HG02623 (cell line): ENCODE data around the gene NSD1.
"Not testable (repeated sequence)": the region's sequence is repeated elsewhere in the genome, so short reads cannot be mapped to it uniquely, and the experiment has no call there.

Source experiments
- ATAC-seq: cut with Tn5 transposase; IDR thresholded peaks from one replicate; pipeline ENCODE4 v1.9.1; 2021; ENCODE audit warnings: moderate library complexity; ENCODE audit not compliant: unreplicated experiment

Gene NSD1

DNA sequence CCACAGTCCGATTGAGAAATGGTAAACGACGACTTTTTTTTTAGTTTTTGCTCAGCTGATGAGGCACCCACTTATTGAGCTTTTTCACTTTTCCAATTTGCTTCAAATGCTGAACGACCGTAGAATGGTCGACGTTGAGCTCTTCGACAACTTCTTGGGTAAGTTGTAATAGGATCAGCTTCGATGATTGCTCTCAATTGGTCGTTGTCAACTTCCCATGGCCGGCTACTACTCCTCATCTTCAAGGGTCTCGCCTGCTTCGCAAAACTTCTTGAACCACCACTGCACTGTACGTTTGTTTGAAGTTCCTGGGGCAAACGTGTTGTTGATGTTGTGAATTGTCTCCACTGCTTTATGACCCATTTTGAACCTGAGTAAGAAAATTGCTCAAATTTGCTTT, 35.7 kb downstream of the NSD1 start:
- ATAC-seq: no peak

GRCh38 chr5:177171961-177172360, 38.4 kb downstream of the NSD1 start:
- no peak for ATAC-seq

DNA sequence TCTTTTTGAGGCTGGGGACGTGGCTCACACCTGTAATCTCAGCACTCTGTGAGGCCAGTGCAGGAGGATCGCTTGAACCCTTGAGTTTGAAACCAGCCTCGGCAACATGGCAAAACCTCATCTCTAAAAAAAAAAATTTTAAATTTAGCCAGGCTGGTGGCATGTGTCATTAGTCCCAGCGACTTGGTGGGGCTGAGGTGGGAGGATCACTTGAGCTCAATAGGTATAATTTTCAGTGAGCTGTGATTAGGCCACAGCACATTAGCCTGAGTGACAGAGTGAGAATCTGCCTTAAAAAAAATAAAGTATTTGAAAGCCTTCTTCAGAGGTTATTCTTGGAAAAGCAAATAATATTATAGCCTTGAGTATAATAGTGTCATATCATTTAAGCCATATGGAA, 41.8 kb downstream of the NSD1 start:
- ATAC-seq: no peak

DNA sequence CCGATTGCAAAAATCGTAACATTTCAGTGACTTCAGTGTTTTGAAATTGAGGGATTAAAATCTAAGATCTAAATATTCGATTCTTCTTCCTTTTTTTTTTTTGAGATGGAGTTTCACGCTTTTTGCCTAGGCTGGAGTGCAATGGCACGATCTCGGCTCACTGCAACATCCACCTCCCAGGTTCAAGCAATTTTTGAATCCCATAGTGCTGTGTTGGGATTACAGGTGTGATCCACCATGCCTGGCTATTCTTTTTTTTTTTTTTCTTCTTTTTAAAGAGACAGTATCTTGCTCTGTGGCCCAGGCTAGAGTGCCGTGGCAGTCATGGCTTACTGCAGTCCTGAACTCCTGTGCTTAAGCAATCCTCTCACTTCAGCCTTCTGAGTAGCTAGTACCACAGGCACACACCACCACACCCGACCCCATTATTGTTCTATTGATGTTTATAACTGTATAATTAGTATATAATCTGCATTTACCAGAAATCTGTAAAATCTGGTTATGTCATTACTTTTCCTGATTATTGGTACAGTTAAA, 42.7 kb downstream of the NSD1 start:
- ATAC-seq: no peak

DNA sequence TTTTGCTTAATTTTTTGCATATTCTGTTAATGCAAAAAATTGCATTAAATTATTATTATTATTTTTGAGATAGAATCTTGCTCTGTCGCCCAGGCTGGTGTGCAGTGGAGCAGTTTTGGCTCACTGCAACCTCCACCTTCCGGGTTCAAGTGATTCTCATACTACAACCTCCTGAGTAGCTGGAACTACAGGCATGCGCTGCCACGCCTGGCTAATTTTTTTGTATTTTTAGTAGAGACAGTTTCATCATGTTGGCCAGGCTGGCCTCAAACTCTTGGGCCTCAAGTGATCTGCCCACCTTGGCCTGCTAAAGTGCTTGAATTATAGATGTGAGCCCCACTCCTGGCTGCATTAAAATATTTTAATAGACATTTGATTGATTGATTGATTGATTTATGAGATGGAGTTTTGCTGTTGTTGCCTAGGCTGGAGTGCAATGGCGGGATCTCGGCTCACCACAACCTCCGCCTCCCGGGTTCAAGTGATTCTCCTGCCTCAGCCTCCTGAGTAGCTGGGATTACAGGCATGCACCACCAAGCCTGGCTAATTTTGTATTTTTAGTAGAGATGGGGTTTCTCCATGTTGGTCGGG, 44.4 kb downstream of the NSD1 start:
- not testable (repeated sequence) for ATAC-seq

GRCh38 chr5:177178733-177179304, 45.2 kb downstream of the NSD1 start:
- no peak for ATAC-seq

GRCh38 chr5:177179431-177179830, 45.9 kb downstream of the NSD1 start:
- no peak for ATAC-seq

DNA sequence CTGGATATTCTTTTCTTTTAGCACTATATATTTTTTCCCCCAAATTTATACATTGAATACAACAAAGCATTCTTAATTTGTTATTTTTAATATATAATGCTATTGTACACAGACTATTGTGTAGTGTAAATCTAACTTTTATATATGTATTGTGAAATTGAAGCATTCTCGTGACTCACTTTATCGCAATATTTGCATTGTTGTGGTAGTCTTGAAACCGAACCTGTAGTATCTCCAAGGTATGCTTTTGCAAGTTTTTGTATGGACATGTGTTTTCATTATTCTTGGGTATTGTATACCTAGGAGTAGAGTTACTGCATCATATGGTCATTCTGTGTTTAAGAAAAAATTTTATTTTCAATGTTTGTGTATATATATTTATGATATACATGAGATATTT, 49.6 kb downstream of the NSD1 start:
- no peak for ATAC-seq

- ATAC-seq: no peak
Observed at GRCh38 chr5:177183766-177184360, 50.3 kb downstream of the NSD1 start.

DNA sequence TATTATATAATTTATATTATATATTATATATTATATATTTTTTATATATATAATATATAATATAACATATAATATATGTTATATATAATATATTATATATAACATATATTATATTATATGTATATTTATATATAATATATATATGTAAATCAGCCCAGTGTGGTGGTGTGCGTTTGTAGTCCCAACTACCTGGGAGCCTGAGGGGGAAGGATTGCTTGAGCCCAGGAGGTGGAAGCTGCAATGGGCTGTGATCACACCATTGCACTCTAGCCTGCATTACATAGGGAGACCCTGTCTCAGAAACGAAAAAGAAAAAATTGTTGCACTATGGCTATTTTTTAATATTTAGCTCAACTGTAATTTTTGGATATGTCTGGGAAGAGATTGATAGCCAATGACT, 52.4 kb downstream of the NSD1 start:
- no peak for ATAC-seq

- no peak for ATAC-seq
Observed at GRCh38 chr5:177186645-177187044, 53.1 kb downstream of the NSD1 start.

DNA sequence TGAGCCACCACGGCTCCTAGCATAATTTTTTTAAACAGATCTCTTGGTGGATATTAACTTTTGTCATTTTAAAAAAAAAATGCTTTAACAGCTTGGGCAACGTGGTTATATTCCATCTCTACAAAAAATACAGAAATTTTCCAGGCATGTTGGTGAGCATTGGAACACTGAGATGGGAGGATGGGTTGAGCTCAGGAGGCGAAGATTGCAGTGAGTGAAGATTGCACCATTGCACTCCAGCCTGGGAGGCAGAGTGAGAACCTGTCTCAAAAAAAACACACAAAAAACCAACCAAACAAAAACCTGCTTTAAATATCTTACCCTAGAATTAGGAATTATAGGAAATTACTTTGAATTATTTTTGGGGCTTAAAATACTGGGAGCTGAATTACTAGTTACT, 55.2 kb downstream of the NSD1 start:
- no peak for ATAC-seq

DNA sequence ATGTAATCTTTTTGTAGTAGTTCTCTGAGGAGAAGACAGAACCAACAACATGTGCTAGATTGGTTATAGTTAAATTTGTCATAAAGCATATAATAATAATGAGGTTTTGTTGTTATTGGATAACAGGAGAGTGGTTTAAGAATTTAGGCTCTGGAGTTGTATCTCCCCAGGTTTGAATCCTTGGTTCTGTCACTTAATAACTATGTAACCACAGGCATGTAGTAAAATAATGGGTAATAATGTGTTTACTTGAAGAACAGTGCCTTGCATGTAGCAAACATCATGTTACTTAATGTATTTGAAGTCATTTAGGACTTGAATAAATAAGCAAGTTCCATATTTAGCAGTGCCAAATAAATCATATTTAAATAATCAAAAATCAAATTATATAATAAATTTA, 55.8 kb downstream of the NSD1 start:
- ATAC-seq: no peak

GRCh38 chr5:177189965-177190364, 56.4 kb downstream of the NSD1 start:
- ATAC-seq: no peak

DNA sequence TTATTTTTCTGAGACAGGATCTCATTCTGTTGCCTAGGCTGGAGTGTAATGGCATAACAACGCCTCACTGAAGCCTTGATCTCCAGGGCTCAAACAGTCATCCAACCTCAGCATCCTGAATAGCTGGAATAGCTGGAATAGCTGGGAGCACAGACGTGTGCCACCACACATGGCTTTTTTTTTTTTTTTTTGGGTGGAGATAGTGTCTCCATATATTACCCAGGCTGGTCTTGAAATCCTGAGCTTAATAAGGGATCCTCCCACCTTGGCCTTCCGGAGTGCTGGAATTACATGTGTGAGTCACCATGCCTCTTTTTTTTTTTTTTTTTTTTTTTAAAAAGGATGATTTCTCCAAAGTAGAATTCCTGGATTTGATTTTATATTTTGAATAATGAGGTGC, 60.7 kb downstream of the NSD1 start:
- no peak for ATAC-seq

GRCh38 chr5:177195307-177195952, 61.9 kb downstream of the NSD1 start:
- no peak for ATAC-seq

DNA sequence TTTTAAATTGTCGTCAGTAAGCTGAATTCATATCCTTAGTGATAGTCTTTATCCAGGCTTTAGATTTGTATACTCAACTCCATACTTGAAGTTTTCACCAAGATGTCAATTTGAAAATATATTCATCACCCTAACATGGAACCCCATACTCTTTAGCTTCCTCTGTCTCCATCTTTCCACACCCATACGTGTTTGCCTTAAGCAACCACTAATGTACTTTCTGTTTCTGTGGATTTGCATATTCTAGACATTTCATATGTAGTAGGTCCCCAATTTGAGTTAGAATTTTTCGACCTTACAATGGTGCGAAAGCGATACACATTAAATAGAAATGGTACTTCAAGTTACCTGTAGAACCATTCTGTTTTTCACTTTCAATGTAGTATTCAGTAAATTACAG, 65.2 kb downstream of the NSD1 start:
- ATAC-seq: no peak

DNA sequence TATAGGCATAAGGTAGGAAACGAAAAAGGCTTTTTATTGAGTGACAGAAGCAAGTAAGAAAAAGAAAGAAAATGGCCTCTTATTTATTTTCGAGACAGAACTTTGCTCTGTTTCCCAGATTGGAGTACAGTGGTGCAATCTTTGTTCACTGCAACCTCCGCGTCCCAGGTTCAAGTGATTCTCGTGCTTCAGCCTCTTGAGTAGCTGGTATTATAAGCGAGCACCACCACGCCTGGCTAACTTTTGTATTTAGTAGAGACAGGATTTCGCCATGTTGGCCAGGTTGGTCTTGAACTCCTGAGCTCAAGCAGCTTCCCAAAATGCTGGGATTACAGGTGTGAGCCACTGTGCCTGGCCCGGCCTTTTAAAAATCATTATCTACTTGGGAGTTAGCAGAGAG, 70.7 kb downstream of the NSD1 start:
- no peak for ATAC-seq

GRCh38 chr5:177209610-177210009, 76.0 kb downstream of the NSD1 start:
- ATAC-seq: no peak

DNA sequence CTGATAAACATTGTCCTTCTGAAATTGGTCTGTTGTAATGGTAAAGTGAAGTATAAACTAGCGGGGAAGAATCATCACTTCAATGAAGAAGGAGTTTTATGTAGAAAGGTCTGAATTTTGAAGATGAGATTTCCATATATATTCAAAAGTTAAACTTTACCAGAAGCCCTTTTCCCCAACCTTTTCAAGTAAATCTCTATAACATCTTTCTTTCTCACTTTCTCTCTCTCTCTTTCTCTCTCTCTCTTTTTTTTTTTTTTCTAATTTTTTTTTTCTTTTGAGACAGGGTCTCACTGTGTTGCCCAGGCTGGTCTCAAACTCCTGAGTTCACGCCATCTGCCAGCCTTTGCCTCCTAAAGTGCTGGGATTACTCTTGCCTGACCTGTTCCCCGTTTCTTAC, 78.7 kb downstream of the NSD1 start:
- no peak for ATAC-seq

GRCh38 chr5:177220576-177220975, 87.0 kb downstream of the NSD1 start:
- no peak for ATAC-seq

DNA sequence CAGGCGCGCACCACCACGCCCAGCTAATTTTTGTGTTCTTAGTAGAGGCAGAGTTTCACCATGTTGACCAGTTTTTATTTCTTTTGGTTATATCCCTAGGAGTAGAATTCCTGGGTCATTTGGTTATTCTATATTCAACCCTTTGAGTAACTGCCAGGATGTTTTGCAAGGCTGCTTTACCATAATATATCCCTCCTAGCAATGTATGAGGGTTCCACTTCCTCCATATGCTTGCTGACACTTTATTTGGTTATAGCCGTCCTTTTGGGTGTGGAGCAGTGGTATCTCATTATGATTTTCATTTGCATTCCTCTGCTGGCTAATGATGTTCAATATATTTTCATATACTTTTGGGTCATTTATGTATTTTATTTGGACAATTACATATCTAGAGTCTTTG, 88.7 kb downstream of the NSD1 start:
- ATAC-seq: no peak
